Transverse colon (tissue), 3 donors: Measurements from ENCODE around the gene CATSPERD.

Source experiments
- POLR2A ChIP-seq: fragments of 450-650 bp; IDR thresholded peaks from one replicate; pipeline ENCODE4 v1.6.1; 2016; ENCODE audit warnings: antibody characterized with exemption, mild to moderate bottlenecking, moderate library complexity
- TF ChIP-seq, protein P1 (sequence below), 5 experiments: fragments of 200-600 bp in 3 of 5; fragments of 450-650 bp in 2 of 5; sonication (generic) in 3 of 5; IDR thresholded peaks; 1 replicate in 2 of 5; 2 replicates in 3 of 5; pipeline ENCODE4 v1.5.1; 2016 to 2017; ENCODE audit warnings: antibody characterized with exemption in 5 of 5, inconsistent platforms in 3 of 5, mild to moderate bottlenecking in 2 of 5, moderate library complexity in 1 of 5

DNA sequence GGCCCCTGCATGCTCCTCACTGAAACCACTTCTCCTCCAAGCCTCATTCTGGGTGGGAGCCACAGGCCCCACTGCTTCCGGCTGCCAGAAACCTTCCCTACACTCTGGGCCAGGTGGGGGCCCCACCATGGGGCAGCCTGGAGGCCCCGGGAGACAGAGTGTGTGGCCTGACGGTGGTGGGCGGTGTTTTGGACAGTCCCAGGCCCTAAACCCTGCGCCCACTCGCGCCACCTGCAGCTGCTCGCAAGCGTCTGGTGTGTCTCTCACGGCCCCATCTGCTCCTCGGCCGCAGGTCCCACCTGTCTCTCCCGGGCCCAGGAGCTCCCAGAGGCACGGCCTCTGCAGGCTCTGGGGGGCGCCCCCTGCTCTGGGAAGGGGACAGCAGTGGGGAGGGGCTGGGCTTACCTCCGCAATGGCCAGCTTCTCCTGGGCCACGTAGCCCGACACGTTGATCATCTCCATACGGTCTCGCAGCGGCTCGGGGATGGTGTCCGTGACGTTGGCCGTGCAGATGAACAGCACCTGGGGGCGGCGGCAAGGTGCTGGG is 24.7 kb upstream of the CATSPERD start:
- no peak for TF ChIP-seq POLR2A
- TF ChIP-seq, protein P1, sequence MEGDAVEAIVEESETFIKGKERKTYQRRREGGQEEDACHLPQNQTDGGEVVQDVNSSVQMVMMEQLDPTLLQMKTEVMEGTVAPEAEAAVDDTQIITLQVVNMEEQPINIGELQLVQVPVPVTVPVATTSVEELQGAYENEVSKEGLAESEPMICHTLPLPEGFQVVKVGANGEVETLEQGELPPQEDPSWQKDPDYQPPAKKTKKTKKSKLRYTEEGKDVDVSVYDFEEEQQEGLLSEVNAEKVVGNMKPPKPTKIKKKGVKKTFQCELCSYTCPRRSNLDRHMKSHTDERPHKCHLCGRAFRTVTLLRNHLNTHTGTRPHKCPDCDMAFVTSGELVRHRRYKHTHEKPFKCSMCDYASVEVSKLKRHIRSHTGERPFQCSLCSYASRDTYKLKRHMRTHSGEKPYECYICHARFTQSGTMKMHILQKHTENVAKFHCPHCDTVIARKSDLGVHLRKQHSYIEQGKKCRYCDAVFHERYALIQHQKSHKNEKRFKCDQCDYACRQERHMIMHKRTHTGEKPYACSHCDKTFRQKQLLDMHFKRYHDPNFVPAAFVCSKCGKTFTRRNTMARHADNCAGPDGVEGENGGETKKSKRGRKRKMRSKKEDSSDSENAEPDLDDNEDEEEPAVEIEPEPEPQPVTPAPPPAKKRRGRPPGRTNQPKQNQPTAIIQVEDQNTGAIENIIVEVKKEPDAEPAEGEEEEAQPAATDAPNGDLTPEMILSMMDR (IDR thresholded peaks at IDR 0.05): no peak
